GM21381 (cell line): ENCODE data around the gene DHRS13.
"Not testable (repeated sequence)": the region's sequence is repeated elsewhere in the genome, so short reads cannot be mapped to it uniquely, and the experiment has no call there.

Experiments
- ATAC-seq: cut with Tn5 transposase; IDR thresholded peaks from one replicate; pipeline ENCODE4 v1.9.1; 2021; ENCODE audit warnings: mild to moderate bottlenecking, moderate library complexity; ENCODE audit not compliant: unreplicated experiment

The DHRS13 gene

GRCh38 chr17:28887871-28888471 lies 14.9 kb downstream of the DHRS13 start:
- no peak for ATAC-seq

- ATAC-seq: no peak
These were observed 16.9 kb downstream of the DHRS13 start for GRCh38 chr17:28885951-28886350.

- no peak for ATAC-seq
These were observed 17.5 kb downstream of the DHRS13 start for GRCh38 chr17:28885363-28885762.

GRCh38 chr17:28883967-28884702 lies 18.7 kb downstream of the DHRS13 start:
- no peak for ATAC-seq

- ATAC-seq: no peak
These were observed 20.6 kb downstream of the DHRS13 start for GRCh38 chr17:28882154-28882895.

- no peak for ATAC-seq
These were observed 21.3 kb downstream of the DHRS13 start for GRCh38 chr17:28881533-28882056.

- no peak for ATAC-seq
These were observed 22.3 kb downstream of the DHRS13 start for GRCh38 chr17:28880572-28880945.

- no peak for ATAC-seq
These were observed 22.9 kb downstream of the DHRS13 start for GRCh38 chr17:28879886-28880571.

- ATAC-seq: no peak
These were observed 23.9 kb downstream of the DHRS13 start for GRCh38 chr17:28878981-28879380.

GRCh38 chr17:28878158-28878910 lies 24.5 kb downstream of the DHRS13 start:
- ATAC-seq: no peak

- ATAC-seq: not testable (repeated sequence)
These were observed 25.6 kb downstream of the DHRS13 start for GRCh38 chr17:28877150-28877711.

GRCh38 chr17:28875848-28876550 lies 26.9 kb downstream of the DHRS13 start:
- no peak for ATAC-seq

- no peak for ATAC-seq
These were observed 28.1 kb downstream of the DHRS13 start for GRCh38 chr17:28874750-28875149.

- no peak for ATAC-seq
These were observed 29.0 kb downstream of the DHRS13 start for GRCh38 chr17:28873839-28874238.

GRCh38 chr17:28871056-28871579 lies 31.8 kb downstream of the DHRS13 start:
- ATAC-seq: peak; percentile 90

- ATAC-seq: no peak
These were observed 35.6 kb downstream of the DHRS13 start for GRCh38 chr17:28867276-28867675.

GRCh38 chr17:28865946-28866752 lies 36.7 kb downstream of the DHRS13 start:
- no peak for ATAC-seq
